ENCODE measurements around the gene PEX11A. TPM values are rescaled to one million over a fixed set of nuclear protein-coding genes. Genes with fewer than 3 reads are reported as not detected.

Gene PEX11A
- total RNA-seq, 6 experiments from 2014 or later, result 6.9 to 30.9 (median 22.6) TPM

GRCh38 chr15:89672221-89673164 lies 18.1 kb downstream of the PEX11A start:
- Histone ChIP-seq H3K36me3 (no peaks in the 10 kb centered on the region), H3K9me3 (no peaks in the 10 kb centered on the region), H3K4me3 (no peak overlapping the region), H3K27me3 (no peaks in the 10 kb centered on the region), H3K27ac (no peak overlapping the region), H3K4me1 (peaks cover 0 to 23% (median 9%) of the 10 kb centered on the region in 4 donors)
- ATAC-seq, result no peak
- intact Hi-C loops (cut with DNase I), result no loop called here
- TF ChIP-seq POLR2A (IDR thresholded peaks at IDR 0.05) (no peak), CTCF (IDR thresholded peaks at IDR 0.05) (no peak)
- WGBS (ENCODE audit: insufficient coverage, low coverage, low lambda C conversion rate, missing lambda C conversion rate), result 92% methylated on average over 4 of the region's 12 CpGs
- no peak for DNase-seq

GRCh38 chr15:89671687-89672086 lies 18.9 kb downstream of the PEX11A start:
- H3K27ac ChIP-seq, result no peak overlapping the region
- no peaks in the 10 kb centered on the region for H3K36me3 ChIP-seq
- DNase-seq (no peak), ATAC-seq (no peak)
- no peaks in the 10 kb centered on the region for H3K9me3 ChIP-seq
- intact Hi-C loops (cut with DNase I), result no loop called here
- peaks cover 0 to 23% (median 9%) of the 10 kb centered on the region in 4 donors for H3K4me1 ChIP-seq
- no peak overlapping the region for H3K4me3 ChIP-seq
- TF ChIP-seq CTCF (IDR thresholded peaks at IDR 0.05) (no peak), POLR2A (IDR thresholded peaks at IDR 0.05) (no peak)
- H3K27me3 ChIP-seq, result no peaks in the 10 kb centered on the region
- WGBS (ENCODE audit: insufficient coverage, low coverage, low lambda C conversion rate, missing lambda C conversion rate), result 83% methylated on average over 1 of the region's 4 CpGs

- H3K4me1 ChIP-seq, result peaks cover 0 to 23% (median 9%) of the 10 kb centered on the region in 4 donors
- TF ChIP-seq CTCF (IDR thresholded peaks at IDR 0.05), result no peak
- no peak for TF ChIP-seq POLR2A (IDR thresholded peaks at IDR 0.05)
- no peaks in the 10 kb centered on the region for H3K27me3 ChIP-seq
- no peak for ATAC-seq
- 94% methylated on average over 3 of the region's 12 CpGs for WGBS (ENCODE audit: insufficient coverage, low coverage, low lambda C conversion rate, missing lambda C conversion rate)
- H3K4me3 ChIP-seq, result no peak overlapping the region
- H3K36me3 ChIP-seq, result no peaks in the 10 kb centered on the region
- intact Hi-C loops (cut with DNase I), result no loop called here
- DNase-seq, result no peak
- no peak overlapping the region for H3K27ac ChIP-seq
- H3K9me3 ChIP-seq, result no peaks in the 10 kb centered on the region
Measured at GRCh38 chr15:89670971-89671560, 19.5 kb downstream of the PEX11A start.

- Histone ChIP-seq H3K4me3 (no peak overlapping the region), H3K36me3 (no peaks in the 10 kb centered on the region), H3K27ac (no peak overlapping the region), H3K4me1 (peaks cover 0 to 14% (median 8%) of the 10 kb centered on the region in 4 donors), H3K9me3 (no peaks in the 10 kb centered on the region), H3K27me3 (no peaks in the 10 kb centered on the region)
- WGBS (ENCODE audit: insufficient coverage, low coverage, low lambda C conversion rate, missing lambda C conversion rate), result no CpG with 5 or more reads among the region's 15 CpGs
- intact Hi-C loops (cut with DNase I), result no loop called here
- no peak for TF ChIP-seq CTCF (IDR thresholded peaks at IDR 0.05)
- TF ChIP-seq POLR2A (IDR thresholded peaks at IDR 0.05), result no peak
- ATAC-seq (no peak), DNase-seq (no peak)
Measured at GRCh38 chr15:89669941-89670340, 20.6 kb downstream of the PEX11A start.
